ENCODE measurements around the gene TCF4. TPM values are rescaled to one million over a fixed set of nuclear protein-coding genes. Genes with fewer than 3 reads are reported as not detected.

TCF4 gene
- polyA plus RNA-seq, 1 donor (not counting 4 experiments of a cell fraction or from before 2014, with no cell fraction given) = 9.7 TPM

GRCh38 chr18:55448420-55448819, 139.6 kb downstream of the TCF4 start:
- Histone ChIP-seq H3K27ac (ENCODE audit: control insufficient read depth, insufficient read depth, low read length) (no peak overlapping the region), H3K27me3 (ENCODE audit: control insufficient read depth, extremely low read depth, insufficient read depth, low read length) (no peaks in the 10 kb centered on the region), H3K9me3 (ENCODE audit: control insufficient read depth, low read depth, low read length) (no peaks in the 10 kb centered on the region), H3K4me2 (ENCODE audit: control insufficient read depth, extremely low read depth, insufficient read depth, low read depth, low read length) (no peak overlapping the region), H3K79me2 (ENCODE audit: control insufficient read depth, insufficient read depth, low read length) (no peaks in the 10 kb centered on the region), H4K20me1 (ENCODE audit: control insufficient read depth, extremely low read depth, insufficient read depth, low read length) (no peaks in the 10 kb centered on the region), H3K4me3 (ENCODE audit: control insufficient read depth in 2 of 3, extremely low read depth in 1 of 3, insufficient read depth in 2 of 3, low read depth in 1 of 3, low read length in 3 of 3) (no peak overlapping the region), H3K9me1 (ENCODE audit: control insufficient read depth, extremely low read depth, insufficient read depth, low read length) (no peaks in the 10 kb centered on the region), H3K36me3 (ENCODE audit: control insufficient read depth in 2 of 2, extremely low read depth in 1 of 2, insufficient read depth in 2 of 2, low read length in 2 of 2) (no peaks in the 10 kb centered on the region), H3K4me1 (ENCODE audit: control insufficient read depth, extremely low read depth, insufficient read depth, low read length) (peaks cover 16% of the 10 kb centered on the region), H3K9ac (ENCODE audit: control insufficient read depth, extremely low read depth, insufficient read depth, low read length) (no peak overlapping the region), H2AFZ (ENCODE audit: control insufficient read depth, low read length) (no peak overlapping the region)
- dilution Hi-C loops (cut with MboI; ENCODE audit: extremely low pct_ligation_motif_present, low sequenced_read_pairs) = no loop called here
- DNase-seq (ENCODE audit: low read depth, low spot score) (no peak), FAIRE-seq (no peak)
- TF ChIP-seq EZH2 (IDR thresholded peaks at IDR 0.05; ENCODE audit: low read length) (no peak), CTCF (optimal IDR thresholded peaks at IDR 0.05 in 1 of 3, IDR thresholded peaks at IDR 0.05 in 1 of 3, conservative IDR thresholded peaks at IDR 0.05 in 1 of 3; ENCODE audit: extremely low read depth in 1 of 3, insufficient read depth in 2 of 3, low read length in 3 of 3) (no peak)

DNA sequence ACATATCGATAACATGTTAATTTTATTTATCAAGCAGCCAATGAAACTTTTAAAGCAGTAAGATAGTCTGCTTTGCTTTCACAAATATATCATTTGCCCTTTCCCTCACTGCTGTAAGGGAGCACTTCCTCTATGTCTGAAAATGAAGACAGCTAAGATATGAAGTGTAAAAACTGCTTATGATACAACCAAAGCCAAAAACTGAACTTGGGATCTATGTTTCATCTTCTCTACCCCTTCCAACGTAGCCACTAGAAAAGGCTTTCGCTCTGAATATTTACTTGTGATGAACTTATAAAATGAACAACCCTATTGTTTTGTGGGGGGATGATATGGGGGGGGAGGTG, 140.3 kb downstream of the TCF4 start:
- FAIRE-seq = no peak

More for the DNA sequence above, 140.3 kb downstream of the TCF4 start:
- Histone ChIP-seq H3K27ac (ENCODE audit: control insufficient read depth, insufficient read depth, low read length) (no peak overlapping the region), H3K36me3 (ENCODE audit: control insufficient read depth in 2 of 2, extremely low read depth in 1 of 2, insufficient read depth in 2 of 2, low read length in 2 of 2) (no peaks in the 10 kb centered on the region), H3K9me3 (ENCODE audit: control insufficient read depth, low read depth, low read length) (no peaks in the 10 kb centered on the region), H4K20me1 (ENCODE audit: control insufficient read depth, extremely low read depth, insufficient read depth, low read length) (no peaks in the 10 kb centered on the region), H3K27me3 (ENCODE audit: control insufficient read depth, extremely low read depth, insufficient read depth, low read length) (no peaks in the 10 kb centered on the region), H3K4me3 (ENCODE audit: control insufficient read depth in 2 of 3, extremely low read depth in 1 of 3, insufficient read depth in 2 of 3, low read depth in 1 of 3, low read length in 3 of 3) (no peak overlapping the region), H3K4me1 (ENCODE audit: control insufficient read depth, extremely low read depth, insufficient read depth, low read length) (peaks cover 16% of the 10 kb centered on the region), H3K9me1 (ENCODE audit: control insufficient read depth, extremely low read depth, insufficient read depth, low read length) (no peaks in the 10 kb centered on the region), H2AFZ (ENCODE audit: control insufficient read depth, low read length) (no peak overlapping the region), H3K9ac (ENCODE audit: control insufficient read depth, extremely low read depth, insufficient read depth, low read length) (no peak overlapping the region), H3K79me2 (ENCODE audit: control insufficient read depth, insufficient read depth, low read length) (no peaks in the 10 kb centered on the region), H3K4me2 (ENCODE audit: control insufficient read depth, extremely low read depth, insufficient read depth, low read depth, low read length) (no peak overlapping the region)
- TF ChIP-seq EZH2 (IDR thresholded peaks at IDR 0.05; ENCODE audit: low read length) (no peak), CTCF (optimal IDR thresholded peaks at IDR 0.05 in 1 of 3, IDR thresholded peaks at IDR 0.05 in 1 of 3, conservative IDR thresholded peaks at IDR 0.05 in 1 of 3; ENCODE audit: extremely low read depth in 1 of 3, insufficient read depth in 2 of 3, low read length in 3 of 3) (no peak)
- DNase-seq (ENCODE audit: low read depth, low spot score) = no peak
- dilution Hi-C loops (cut with MboI; ENCODE audit: extremely low pct_ligation_motif_present, low sequenced_read_pairs) = no loop called here

All from keratinocyte (primary cell).